Pancreas (tissue), 10 donors: Measurements from ENCODE around the gene CDK6. TPM values are rescaled to one million over a fixed set of nuclear protein-coding genes. Genes with fewer than 3 reads are reported as not detected.

Source experiments
- ATAC-seq, 4 donors: fragments of 200-7000 bp; cut with Tn5 transposase; one replicate each; pipeline versions ENCODE4 v1.8.0 to v1.9.1; 2020; ENCODE audit warnings: mild to moderate bottlenecking in 4 of 4, moderate library complexity in 4 of 4
- DNase-seq, 6 donors: peaks; one replicate each; pipeline ENCODE4 v3.0.0-alpha.2; 2020
- FAIRE-seq: peaks from 2 replicates; lab custom pipeline; 2012; peaks lifted over from hg19 to GRCh38; lab: Jason Lieb, UNC
- H3K27ac ChIP-seq, 4 donors: fragments of 200-600 bp; sonication (generic); 1 replicate in 3 of 4; 2 replicates in 1 of 4; pipeline versions ENCODE4 v1.5.0 to v1.8.0; 2020
- H3K27me3 ChIP-seq, 4 donors: fragments of 200-600 bp; one replicate each; pipeline ENCODE4 v1.8.0; 2021
- H3K36me3 ChIP-seq, 3 donors: fragments of 200-600 bp; sonication (generic) in 1 of 3; one replicate each; pipeline versions ENCODE4 v1.5.0 to v1.8.0; 2020 to 2021
- H3K4me1 ChIP-seq, 3 donors: fragments of 200-600 bp; one replicate each; pipeline ENCODE4 v1.8.0; 2021
- H3K4me3 ChIP-seq, 4 donors: fragments of 200-600 bp; sonication (generic) in 2 of 4; one replicate each; pipeline versions ENCODE4 v1.5.0 to v1.8.0; 2020 to 2021
- H3K9me3 ChIP-seq, 4 donors: fragments of 200-600 bp; one replicate each; pipeline ENCODE4 v1.8.0; 2021
- CTCF ChIP-seq, 4 donors: fragments of 200-600 bp; sonication (generic) in 3 of 4; IDR thresholded peaks; one replicate each; pipeline versions ENCODE4 v1.5.0 to v1.8.0; 2021; ENCODE audit warnings: antibody characterized with exemption in 4 of 4
- WGBS, 2 donors: extraction: QIAGEN DNeasy Blood & Tissue Kit; methylation state at CpG; one replicate each; pipeline ENCODE4 v1.1.7; 2013; 5-methylcytosine and 5-hydroxymethylcytosine counted together
- intact Hi-C, 3 donors: fragments of 100-400 bp; cut with DNase I; formaldehyde crosslinking; loops; one replicate each; pipeline versions ENCODE4 v1.11.1 to v1.14.2; 2022
- polyA plus RNA-seq, 2 donors: library from polyadenylated mRNA; stranded (reverse); fragments of 200-250 nt; gene quantifications; one replicate each; pipeline ENCODE4 v1.2.3, GENCODE V29; 2013
- total RNA-seq, 6 donors: library from RNA; stranded (reverse); fragmentation: NEBNext Ultra II Directional in 4 of 6; extraction: Animal tissue kit (Norgen Biotek cat#: 25700) in 4 of 6; gene quantifications; one replicate each; pipeline versions ENCODE4 v1.2.1 to v1.2.4, GENCODE V29; 2021 to 2023
- donor health status: healthy with polysubstance abuse.
- donor health status: DM: no; HTN: no; CAD: no; lungs with moderate emphysema.
- donor health status: DM: no; HTN: no; CAD: no.
- donor health status: control.
- donor health status: control.
- donor health status: Bipolar disorder and iron deficiency.
- donor health status: DM: yes; HTN: yes; CAD: no.
- donor health status: DM: no; HTN: no; CAD: no.
- donor health status: DM: no; HTN: no; CAD: no.
- donor health status: DM: yes; HTN: yes; CAD: no.

The CDK6 gene
- total and polyA plus RNA-seq, 8 donors = 2.4 to 33.4 (median 18.7) TPM

DNA sequence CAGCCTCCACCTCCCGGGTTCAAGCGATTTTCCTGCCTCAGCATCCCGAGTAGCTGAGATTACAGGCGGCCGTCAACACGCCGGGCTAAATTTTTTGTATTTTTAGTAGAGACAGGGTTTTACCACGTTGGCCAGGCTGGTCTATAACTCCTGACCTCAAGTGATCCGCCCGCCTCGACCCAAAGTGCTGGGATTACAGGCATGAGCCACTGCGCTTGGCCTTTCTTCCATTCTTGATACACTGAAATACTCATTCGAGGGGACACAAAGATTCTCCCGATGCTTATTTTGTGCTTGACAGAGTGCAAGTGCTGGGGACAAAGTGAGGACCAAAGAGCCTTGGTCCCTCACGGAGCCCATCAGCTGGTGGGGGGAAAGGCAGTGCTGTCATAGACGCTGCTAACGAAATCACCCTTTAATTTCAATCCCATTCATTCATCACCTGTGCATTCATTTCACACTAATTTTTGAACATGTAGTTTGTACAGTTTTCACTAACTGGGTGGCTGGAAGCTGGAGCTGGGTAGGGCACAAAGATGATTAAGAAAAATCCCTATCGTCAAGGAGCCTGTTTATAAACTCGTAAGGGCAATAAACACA is 245.6 kb downstream of the CDK6 start:
- ATAC-seq (no peak), FAIRE-seq (no peak), DNase-seq (peak in 1 of 6 donors; percentile 20)
- TF ChIP-seq CTCF (IDR thresholded peaks at IDR 0.05) = no peak
- no peaks in the 10 kb centered on the region for H3K27me3 ChIP-seq
- H3K4me3 ChIP-seq = peak overlapping the region; percentile 62 to 93 (median 79)
- 33 to 35% methylated on average over 19 of the region's 19 CpGs for WGBS, 2 donors
- no peaks in the 10 kb centered on the region for H3K9me3 ChIP-seq
- H3K36me3 ChIP-seq = no peaks in the 10 kb centered on the region
- H3K27ac ChIP-seq = no peak overlapping the region
- peaks cover 20 to 27% (median 24%) of the 10 kb centered on the region in 3 donors for H3K4me1 ChIP-seq
- intact Hi-C loops = no loop called here

- 15 to 26% methylated on average over 7 of the region's 7 CpGs for WGBS, 2 donors
- Histone ChIP-seq H3K4me1 (peaks cover 31 to 43% (median 32%) of the 10 kb centered on the region in 3 donors), H3K36me3 (no peaks in the 10 kb centered on the region), H3K4me3 (peak overlapping the region; percentile 62 to 93 (median 79)), H3K27ac (peak overlapping the region in 2 of 4 donors; percentile 82 to 89), H3K9me3 (no peaks in the 10 kb centered on the region), H3K27me3 (no peaks in the 10 kb centered on the region)
- no peak for TF ChIP-seq CTCF (IDR thresholded peaks at IDR 0.05)
- no peak for DNase-seq
- ATAC-seq = no peak
- intact Hi-C loops = no loop called here
- FAIRE-seq = no peak
These were observed 247.3 kb downstream of the CDK6 start for GRCh38 chr7:92589056-92589455.

- Histone ChIP-seq H3K27ac (no peak overlapping the region), H3K9me3 (no peaks in the 10 kb centered on the region), H3K4me3 (peak overlapping the region in 2 of 4 donors; percentile 77 to 93), H3K27me3 (no peaks in the 10 kb centered on the region), H3K36me3 (no peaks in the 10 kb centered on the region), H3K4me1 (peaks cover 31 to 43% (median 32%) of the 10 kb centered on the region in 3 donors)
- FAIRE-seq (no peak), ATAC-seq (no peak), DNase-seq (no peak)
- intact Hi-C loops = no loop called here
- no peak for TF ChIP-seq CTCF (IDR thresholded peaks at IDR 0.05)
- WGBS, 2 donors = 68 to 76% methylated on average over 9 of the region's 9 CpGs
These were observed 247.8 kb downstream of the CDK6 start for GRCh38 chr7:92588561-92588960.

DNA sequence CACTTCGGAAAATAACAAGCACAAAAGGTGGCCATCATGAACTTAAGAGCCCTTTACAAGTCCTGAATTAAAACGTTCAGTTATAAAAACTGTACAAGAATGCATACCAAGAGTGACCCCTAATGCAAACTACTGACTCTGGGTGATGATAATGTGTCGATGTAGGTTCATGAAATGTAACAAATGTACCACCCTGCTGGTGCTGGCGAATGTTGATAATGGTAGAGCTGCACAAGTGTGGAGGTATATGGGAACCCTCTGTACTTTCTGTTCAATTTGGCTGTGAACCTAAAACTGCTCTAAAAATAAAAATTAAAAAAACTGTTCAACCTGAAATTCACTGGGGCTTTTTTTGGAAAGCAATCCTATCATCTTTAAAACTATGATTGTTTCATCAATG is 249.5 kb downstream of the CDK6 start:
- intact Hi-C loops = no loop called here
- Histone ChIP-seq H3K36me3 (no peaks in the 10 kb centered on the region), H3K4me3 (no peak overlapping the region), H3K27ac (peak overlapping the region in 1 of 4 donors; percentile 9), H3K27me3 (no peaks in the 10 kb centered on the region), H3K9me3 (no peaks in the 10 kb centered on the region), H3K4me1 (peaks cover 31 to 43% (median 32%) of the 10 kb centered on the region in 3 donors)
- ATAC-seq = no peak
- FAIRE-seq = no peak
- 26 to 27% methylated on average over 4 of the region's 4 CpGs for WGBS, 2 donors
- no peak for TF ChIP-seq CTCF (IDR thresholded peaks at IDR 0.05)
- DNase-seq = no peak

DNA sequence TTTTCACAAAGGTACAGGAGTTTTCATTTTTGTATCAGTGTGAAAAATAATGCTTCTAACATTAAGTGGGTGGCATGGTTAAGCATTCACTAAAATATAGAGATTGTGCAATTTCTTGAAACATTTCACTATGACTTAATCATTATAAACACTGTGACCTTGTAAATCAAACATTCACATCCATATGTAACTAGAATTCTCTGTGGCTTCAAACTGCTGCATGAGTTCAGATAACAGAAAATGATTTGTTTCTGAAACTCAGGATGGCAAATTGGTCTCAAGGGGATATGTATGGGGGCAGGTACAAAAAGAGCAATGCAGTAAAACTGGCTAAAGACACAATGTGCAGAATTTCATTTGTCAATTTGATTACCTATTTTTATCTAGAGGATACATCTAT is 250.0 kb downstream of the CDK6 start:
- DNase-seq (no peak), FAIRE-seq (no peak), ATAC-seq (no peak)
- H3K4me3 ChIP-seq = no peak overlapping the region
- no peaks in the 10 kb centered on the region for H3K27me3 ChIP-seq
- no peak for TF ChIP-seq CTCF (IDR thresholded peaks at IDR 0.05)
- peaks cover 31 to 43% (median 32%) of the 10 kb centered on the region in 3 donors for H3K4me1 ChIP-seq
- intact Hi-C loops = no loop called here
- H3K36me3 ChIP-seq = no peaks in the 10 kb centered on the region
- peak overlapping the region in 1 of 4 donors; percentile 9 for H3K27ac ChIP-seq
- H3K9me3 ChIP-seq = no peaks in the 10 kb centered on the region
